Kidney epithelial cell (primary cell): ENCODE data around the gene ANKH. TPM values are rescaled to one million over a fixed set of nuclear protein-coding genes. Genes with fewer than 3 reads are reported as not detected.

Experiments used
- DNase-seq: peaks from one replicate; pipeline ENCODE4 v3.0.0-alpha.2; 2010; ENCODE audit warnings: low read depth
- H3K27me3 ChIP-seq: 2 replicates; pipeline ENCODE4 v1.6.0; 2011; ENCODE audit warnings: low read length; ENCODE audit not compliant: control insufficient read depth, insufficient read depth
- H3K36me3 ChIP-seq: 2 replicates; pipeline ENCODE4 v1.5.1; 2011; ENCODE audit warnings: low read length; ENCODE audit not compliant: control insufficient read depth, insufficient read depth
- H3K4me3 ChIP-seq: 2 replicates; pipeline ENCODE4 v1.5.1; 2011; ENCODE audit warnings: low read depth, mild to moderate bottlenecking, control low read depth, low read length
- CTCF ChIP-seq: IDR thresholded peaks from 2 replicates; pipeline ENCODE4 v1.5.1; 2011; ENCODE audit warnings: mild to moderate bottlenecking, moderate library complexity, low read length, control low read depth, inconsistent platforms; ENCODE audit not compliant: insufficient read depth, poor library complexity, severe bottlenecking
- total RNA-seq: library from RNA; depleted of rRNA; stranded (reverse); fragments of >200 nt; gene quantifications from 2 replicates; pipeline ENCODE4 v1.2.3, GENCODE V29; 2015

ANKH gene
- total RNA-seq, 1 donor from 2014 or later = 15.8 TPM

DNA sequence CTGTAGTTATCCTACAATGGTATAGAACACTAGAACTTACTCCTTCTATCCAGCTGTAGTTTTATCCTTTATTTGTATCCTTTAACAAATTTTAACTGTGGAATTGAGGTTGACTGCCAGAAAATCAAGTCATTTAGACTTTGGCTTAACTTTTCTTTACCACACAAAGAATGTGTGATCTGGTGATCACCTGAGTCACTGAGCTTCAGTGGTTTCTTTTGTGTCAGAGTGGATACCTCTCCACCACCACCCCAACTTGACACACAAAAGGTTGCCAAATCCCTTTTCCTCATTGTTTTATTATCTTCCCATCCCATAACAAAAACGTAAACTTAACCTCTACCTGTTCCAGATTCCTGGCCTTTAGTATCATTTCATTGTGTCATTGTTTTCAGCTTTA is 201.6 kb downstream of the ANKH start:
- H3K27me3 ChIP-seq = no peaks in the 10 kb centered on the region
- no peaks in the 10 kb centered on the region for H3K36me3 ChIP-seq
- TF ChIP-seq CTCF = no peak
- DNase-seq = no peak
- no peak overlapping the region for H3K4me3 ChIP-seq

- no peaks in the 10 kb centered on the region for H3K36me3 ChIP-seq
- H3K4me3 ChIP-seq = no peak overlapping the region
- TF ChIP-seq CTCF = no peak
- H3K27me3 ChIP-seq = no peaks in the 10 kb centered on the region
- DNase-seq = no peak
These were observed 202.2 kb downstream of the ANKH start for GRCh38 chr5:14669415-14669814.

DNA sequence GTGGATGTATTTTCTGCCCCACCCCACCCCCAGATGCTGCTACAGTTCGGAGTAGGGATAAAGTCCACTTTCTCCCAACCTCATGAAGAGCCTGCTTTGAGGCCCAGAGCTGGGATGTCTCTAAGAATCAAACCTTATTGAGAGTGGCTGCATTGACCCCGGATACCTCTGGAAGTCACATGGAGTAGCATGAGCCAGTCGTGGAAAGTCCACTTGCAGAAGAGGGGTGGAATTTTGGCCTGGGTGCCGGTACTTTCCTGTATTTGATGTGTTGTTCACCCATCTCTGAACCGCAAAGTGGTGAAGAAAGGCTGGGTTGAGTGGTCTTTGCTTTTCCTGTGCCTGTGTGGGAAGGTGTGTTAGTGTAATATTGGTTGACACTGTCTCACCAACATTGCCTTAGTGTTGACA is 203.4 kb downstream of the ANKH start:
- Histone ChIP-seq H3K27me3 (no peaks in the 10 kb centered on the region), H3K4me3 (no peak overlapping the region), H3K36me3 (no peaks in the 10 kb centered on the region)
- no peak for DNase-seq
- no peak for TF ChIP-seq CTCF

DNA sequence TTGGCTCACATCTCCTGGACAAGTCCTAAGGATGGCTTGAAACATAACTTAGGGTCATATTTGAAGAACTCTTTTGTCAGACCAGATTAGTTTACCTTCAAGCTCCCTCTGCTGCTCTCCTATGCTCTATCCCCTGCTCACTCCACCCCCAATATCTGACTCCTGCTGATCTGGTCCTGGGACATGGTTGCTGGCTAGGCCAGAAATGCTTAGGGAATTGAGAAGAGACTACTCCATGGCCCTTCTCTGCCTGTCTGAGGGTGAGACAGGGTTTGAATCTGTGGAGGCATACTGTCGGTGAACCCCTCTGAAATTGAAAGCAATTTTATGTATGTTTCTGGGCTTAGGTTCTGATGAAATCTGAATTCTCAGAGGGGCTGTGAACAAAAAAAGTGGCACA is 203.8 kb downstream of the ANKH start:
- Histone ChIP-seq H3K4me3 (no peak overlapping the region), H3K36me3 (no peaks in the 10 kb centered on the region), H3K27me3 (no peaks in the 10 kb centered on the region)
- no peak for DNase-seq
- TF ChIP-seq CTCF = no peak

GRCh38 chr5:14667290-14667689 is 204.3 kb downstream of the ANKH start:
- Histone ChIP-seq H3K27me3 (no peaks in the 10 kb centered on the region), H3K36me3 (no peaks in the 10 kb centered on the region), H3K4me3 (no peak overlapping the region)
- no peak for TF ChIP-seq CTCF
- no peak for DNase-seq

DNA sequence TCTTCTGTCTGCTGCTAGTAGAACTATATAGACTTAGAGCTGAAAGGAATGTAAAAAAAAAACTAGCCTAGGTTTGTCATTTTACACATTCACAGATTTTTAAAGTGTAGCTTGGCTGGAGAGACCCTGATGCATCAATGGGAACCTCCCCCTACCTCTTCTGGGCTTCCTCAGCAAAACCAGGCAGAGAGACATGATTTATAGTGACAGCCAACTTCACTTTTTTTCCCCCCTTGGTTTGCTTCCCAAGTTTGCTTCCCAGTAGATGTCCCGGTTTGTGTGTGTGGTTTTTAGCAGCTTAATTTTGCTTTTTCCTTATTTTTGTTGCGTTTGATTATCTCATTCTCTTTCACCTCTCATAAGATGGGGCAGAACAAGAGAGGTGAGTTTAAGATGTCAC is 205.2 kb downstream of the ANKH start:
- no peak for TF ChIP-seq CTCF
- no peak for DNase-seq
- Histone ChIP-seq H3K36me3 (no peaks in the 10 kb centered on the region), H3K27me3 (no peaks in the 10 kb centered on the region), H3K4me3 (no peak overlapping the region)
